A673 (cell line): ENCODE results near the gene TBRG4. TPM values are rescaled to one million over a fixed set of nuclear protein-coding genes. Genes with fewer than 3 reads are reported as not detected.

Source experiments
- BruUV-seq: library from RNA; stranded (reverse); fragments of 400-500 nt; replicated peaks from 2 replicates; lab custom pipeline; 2021; lab: Mats Ljungman, UMichigan
- CTCF ChIA-PET: fragments of 300-600 bp; sonication (Branson Sonifier 250); formaldehyde crosslinking; loops from one replicate; lab custom pipeline; 2022; ENCODE audit warnings: antibody characterized with exemption; lab: Charles Lee
- POLR2A ChIA-PET: fragments of 300-600 bp; sonication (Branson Sonifier 250); formaldehyde crosslinking; loops from one replicate; lab custom pipeline; 2022; ENCODE audit warnings: antibody characterized with exemption; ENCODE audit not compliant: low non-redundant PET; lab: Charles Lee
- DNase-seq: peaks from one replicate; pipeline ENCODE4 v3.0.0-alpha.2; 2015; ENCODE audit warnings: low spot score
- H3K27ac ChIP-seq: fragments of 200-600 bp; sonication (generic); 2 replicates; pipeline ENCODE4 v1.5.1; 2016; ENCODE audit warnings: mixed run types, low read depth, mild to moderate bottlenecking, mixed read lengths, antibody characterized with exemption, low read length; ENCODE audit not compliant: poor library complexity, severe bottlenecking
- H3K27me3 ChIP-seq: fragments of 200-600 bp; sonication (generic); replicated peaks from 2 replicates; pipeline ENCODE4 v1.6.1; 2017; ENCODE audit warnings: mixed run types, low read depth, mild to moderate bottlenecking, mixed read lengths, antibody characterized with exemption, low read length; ENCODE audit not compliant: insufficient read depth, poor library complexity
- H3K36me3 ChIP-seq: fragments of 200-600 bp; sonication (generic); 2 replicates; pipeline ENCODE4 v1.6.1; 2016; ENCODE audit warnings: mixed run types, mild to moderate bottlenecking, mixed read lengths, antibody characterized with exemption, low read length; ENCODE audit not compliant: insufficient read depth, poor library complexity, severe bottlenecking
- H3K4me1 ChIP-seq: fragments of 200-600 bp; sonication (generic); 2 replicates; pipeline ENCODE4 v1.6.1; 2017; ENCODE audit warnings: mixed run types, mild to moderate bottlenecking, mixed read lengths, antibody characterized with exemption, low read length; ENCODE audit not compliant: insufficient read depth, poor library complexity, severe bottlenecking
- H3K4me3 ChIP-seq: fragments of 200-600 bp; sonication (generic); 2 replicates; pipeline ENCODE4 v1.5.1; 2016; ENCODE audit warnings: low read depth, mixed run types, mild to moderate bottlenecking, mixed read lengths, low read length; ENCODE audit not compliant: poor library complexity, severe bottlenecking
- H3K9me3 ChIP-seq: fragments of 200-600 bp; sonication (generic); 2 replicates; pipeline ENCODE4 v1.6.1; 2016; ENCODE audit warnings: mixed run types, low read depth, mild to moderate bottlenecking, mixed read lengths, antibody characterized with exemption, low read length; ENCODE audit not compliant: poor library complexity, severe bottlenecking
- EZH2 ChIP-seq: fragments of 200-600 bp; sonication (generic); IDR thresholded peaks from 2 replicates; pipeline ENCODE4 v1.6.1; 2017; ENCODE audit warnings: borderline replicate concordance, low read depth, mild to moderate bottlenecking, mixed read lengths, antibody characterized with exemption, low read length; ENCODE audit not compliant: poor library complexity, severe bottlenecking
- intact Hi-C: fragments of 100-400 bp; cut with micrococcal nuclease; formaldehyde crosslinking; loops from one replicate; pipeline ENCODE4 v1.10.0; 2022; ENCODE audit not compliant: unreplicated experiment
- total RNA-seq: library from RNA; stranded (reverse); gene quantifications from 2 replicates; pipeline ENCODE4 v1.2.3, GENCODE V29; 2021
- TF ChIP-seq, protein P1 (sequence below): fragments of 300-800, 200-600 bp; sonication (generic); conservative IDR thresholded peaks from 2 replicates; pipeline ENCODE4 v1.5.1; 2017; ENCODE audit warnings: low read depth, mild to moderate bottlenecking, antibody characterized with exemption, low read length, moderate library complexity, mixed read lengths

TBRG4 gene
- total RNA-seq, 1 experiment from 2014 or later = 136 TPM

DNA sequence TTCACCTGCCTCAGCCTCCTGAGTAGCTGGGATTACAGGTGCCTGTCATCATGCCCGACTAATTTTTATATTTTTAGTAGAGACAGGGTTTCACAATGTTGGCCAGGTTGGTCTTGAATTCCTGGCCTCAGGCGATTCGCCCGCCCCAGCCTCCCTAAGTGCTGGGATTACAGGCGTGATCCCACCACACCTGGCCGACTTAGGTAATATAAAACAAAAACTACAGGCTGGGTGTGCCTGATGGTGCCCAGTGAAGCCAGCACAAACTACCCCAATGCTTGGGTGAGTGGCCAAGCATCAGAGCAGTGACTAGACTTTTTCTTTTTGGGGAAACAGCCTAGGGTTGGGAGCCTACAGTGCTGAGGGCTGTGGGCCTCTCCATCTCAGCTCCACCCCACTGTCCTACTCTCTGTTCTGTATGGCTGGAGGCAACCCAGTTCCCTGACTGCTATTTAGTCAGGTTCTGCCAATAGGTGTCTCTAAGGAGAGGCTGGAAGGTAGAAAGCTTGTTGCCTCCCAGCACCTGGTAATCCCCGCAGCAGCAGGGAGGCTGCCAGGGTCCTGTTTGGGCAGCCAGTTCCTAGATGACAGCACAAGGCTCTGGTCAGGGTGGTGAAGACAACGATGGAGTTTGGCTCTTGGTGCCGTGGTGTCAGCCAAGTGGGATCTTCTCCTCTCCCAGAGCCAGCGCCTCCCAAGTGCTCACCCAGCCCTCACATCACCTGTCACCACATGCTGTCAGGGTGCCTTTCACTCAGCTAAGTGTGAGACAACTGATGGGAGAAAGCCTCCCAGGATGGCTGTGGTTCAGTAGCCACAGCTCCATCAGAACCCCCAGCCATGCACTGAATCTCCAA, 12.3 kb downstream of the TBRG4 start:
- H3K4me3 ChIP-seq = no peak overlapping the region
- no peak overlapping the region for H3K27ac ChIP-seq
- ChIA-PET CTCF (no interaction called here), POLR2A (no interaction called here)
- intact Hi-C loops = no loop called here
- TF ChIP-seq, protein P1, sequence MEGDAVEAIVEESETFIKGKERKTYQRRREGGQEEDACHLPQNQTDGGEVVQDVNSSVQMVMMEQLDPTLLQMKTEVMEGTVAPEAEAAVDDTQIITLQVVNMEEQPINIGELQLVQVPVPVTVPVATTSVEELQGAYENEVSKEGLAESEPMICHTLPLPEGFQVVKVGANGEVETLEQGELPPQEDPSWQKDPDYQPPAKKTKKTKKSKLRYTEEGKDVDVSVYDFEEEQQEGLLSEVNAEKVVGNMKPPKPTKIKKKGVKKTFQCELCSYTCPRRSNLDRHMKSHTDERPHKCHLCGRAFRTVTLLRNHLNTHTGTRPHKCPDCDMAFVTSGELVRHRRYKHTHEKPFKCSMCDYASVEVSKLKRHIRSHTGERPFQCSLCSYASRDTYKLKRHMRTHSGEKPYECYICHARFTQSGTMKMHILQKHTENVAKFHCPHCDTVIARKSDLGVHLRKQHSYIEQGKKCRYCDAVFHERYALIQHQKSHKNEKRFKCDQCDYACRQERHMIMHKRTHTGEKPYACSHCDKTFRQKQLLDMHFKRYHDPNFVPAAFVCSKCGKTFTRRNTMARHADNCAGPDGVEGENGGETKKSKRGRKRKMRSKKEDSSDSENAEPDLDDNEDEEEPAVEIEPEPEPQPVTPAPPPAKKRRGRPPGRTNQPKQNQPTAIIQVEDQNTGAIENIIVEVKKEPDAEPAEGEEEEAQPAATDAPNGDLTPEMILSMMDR = no peak
- no peak for TF ChIP-seq EZH2
- peaks cover 59% of the 10 kb centered on the region for H3K36me3 ChIP-seq
- DNase-seq = no peak
- no peaks in the 10 kb centered on the region for H3K4me1 ChIP-seq
- no peaks in the 10 kb centered on the region for H3K9me3 ChIP-seq
- no TSS peak for BruUV-seq
- H3K27me3 ChIP-seq = no peaks in the 10 kb centered on the region

GRCh38 chr7:45092931-45093235, 18.6 kb downstream of the TBRG4 start:
- Histone ChIP-seq H3K4me1 (no peaks in the 10 kb centered on the region), H3K9me3 (no peaks in the 10 kb centered on the region), H3K36me3 (no peaks in the 10 kb centered on the region), H3K27me3 (no peaks in the 10 kb centered on the region), H3K27ac (no peak overlapping the region), H3K4me3 (no peak overlapping the region)
- ChIA-PET POLR2A (no interaction called here), CTCF (no interaction called here)
- intact Hi-C loops = no loop called here
- TF ChIP-seq, protein P1 = no peak
- TF ChIP-seq EZH2 = no peak
- no TSS peak for BruUV-seq
- DNase-seq = no peak

- Histone ChIP-seq H3K36me3 (no peaks in the 10 kb centered on the region), H3K4me1 (no peaks in the 10 kb centered on the region), H3K4me3 (no peak overlapping the region), H3K27me3 (no peaks in the 10 kb centered on the region), H3K27ac (no peak overlapping the region), H3K9me3 (no peaks in the 10 kb centered on the region)
- ChIA-PET POLR2A (no interaction called here), CTCF (no interaction called here)
- TF ChIP-seq EZH2 = no peak
- TF ChIP-seq, protein P1 = no peak
- intact Hi-C loops = no loop called here
- BruUV-seq = no TSS peak
- DNase-seq = no peak
Observed at GRCh38 chr7:45092100-45092930, 19.2 kb downstream of the TBRG4 start.
